K562 (cell line): Measurements from ENCODE around the gene MYMX. TPM values are rescaled to one million over a fixed set of nuclear protein-coding genes. Genes with fewer than 3 reads are reported as not detected.
A peak's percentile ranks its signal among the peaks of the same experiment; 100 is the strongest.

ENCODE experiments used
- ATAC-seq: fragments of 200-7000 bp; cut with Tn5 transposase; 3 replicates; pipeline ENCODE4 v1.9.1; 2020; ENCODE audit warnings: moderate library complexity
- BruUV-seq: library from RNA; stranded (reverse); fragments of 400-500 nt; replicated peaks from 2 replicates; lab custom pipeline; 2021; lab: Mats Ljungman, UMichigan
- CTCF ChIA-PET: fragments of 300-600 bp; formaldehyde crosslinking; extraction: SDS; loops from one replicate; lab custom pipeline; 2021; ENCODE audit warnings: low intra/inter-chr PET ratio; lab: Yijun Ruan, JAX
- POLR2A ChIA-PET: fragments of 300-600, 350-650 bp; sonication (Branson Sonifier 250); formaldehyde crosslinking; extraction: SDS; loops from one replicate; lab custom pipeline; 2021; ENCODE audit warnings: antibody characterized with exemption, inconsistent platforms; lab: Yijun Ruan, JAX
- DNase-seq, 4 experiments: peaks; one replicate each; pipeline versions ENCODE4 v3.0.0 to v3.0.0-alpha.2; 2011 to 2018; ENCODE audit warnings: low spot score in 3 of 4, mixed read lengths in 3 of 4; ENCODE audit errors: extremely low read depth in 1 of 4
- FAIRE-seq: peaks from 2 replicates; lab custom pipeline; 2011; peaks lifted over from hg19 to GRCh38; lab: Jason Lieb, UNC
- H2AFZ ChIP-seq: 2 replicates; pipeline ENCODE4 v1.6.0; 2011; ENCODE audit warnings: low read depth, low read length, control low read depth, inconsistent platforms
- H3K27ac ChIP-seq: fragments of 200-600 bp; 3 replicates; pipeline ENCODE4 v1.8.0; 2011; ENCODE audit warnings: low read depth, mild to moderate bottlenecking, control low read depth, inconsistent platforms, low read length, moderate library complexity, mixed read lengths; ENCODE audit errors: extremely low read depth
- H3K27me3 ChIP-seq, 2 experiments: fragments of 300-600 bp in 1 of 2; 2 replicates in 1 of 2; 3 replicates in 1 of 2; pipeline versions ENCODE4 v1.6.0 to v1.8.0; 2011; ENCODE audit warnings: inconsistent platforms in 2 of 2, low read length in 2 of 2, mild to moderate bottlenecking in 1 of 2, mixed read lengths in 1 of 2, moderate library complexity in 1 of 2; ENCODE audit not compliant: control insufficient read depth in 2 of 2, insufficient read depth in 2 of 2
- H3K36me3 ChIP-seq: fragments of 300-600 bp; 3 replicates; pipeline ENCODE4 v1.8.0; 2011; ENCODE audit warnings: mild to moderate bottlenecking, low read length, inconsistent platforms; ENCODE audit not compliant: control insufficient read depth, insufficient read depth
- H3K4me1 ChIP-seq, 2 experiments: fragments of 200-600 bp in 1 of 2; replicated peaks in 1 of 2; 2 replicates in 1 of 2; 3 replicates in 1 of 2; pipeline versions ENCODE4 v1.5.1 to v1.8.0; 2011; ENCODE audit warnings: inconsistent platforms in 2 of 2, low read length in 2 of 2, mild to moderate bottlenecking in 1 of 2, mixed read lengths in 1 of 2, moderate library complexity in 1 of 2; ENCODE audit not compliant: control insufficient read depth in 2 of 2, insufficient read depth in 2 of 2
- H3K4me2 ChIP-seq: 2 replicates; pipeline ENCODE4 v1.6.1; 2011; ENCODE audit warnings: low read length, control low read depth, inconsistent platforms, mixed read lengths; ENCODE audit not compliant: insufficient read depth
- H3K4me3 ChIP-seq: fragments of 200-600 bp; sonication (generic), shearing (Covaris generic); 2 replicates; pipeline ENCODE4 v1.5.1; 2016; ENCODE audit warnings: control low read depth, inconsistent platforms
- H3K79me2 ChIP-seq: fragments of 200-600 bp; 3 replicates; pipeline ENCODE4 v1.8.0; 2011; ENCODE audit warnings: low read length, inconsistent platforms; ENCODE audit not compliant: control insufficient read depth, insufficient read depth
- H3K9ac ChIP-seq, 2 experiments: 2 replicates each; pipeline versions ENCODE4 v1.6.0 to v1.6.1; 2011; ENCODE audit warnings: low read depth in 2 of 2, low read length in 2 of 2, control low read depth in 1 of 2, inconsistent platforms in 1 of 2, mild to moderate bottlenecking in 1 of 2, mixed read lengths in 1 of 2; ENCODE audit not compliant: insufficient read depth in 1 of 2
- H3K9me1 ChIP-seq: one replicate; pipeline ENCODE4 v1.6.0; 2011; ENCODE audit warnings: inconsistent platforms, mild to moderate bottlenecking, low read length, moderate library complexity; ENCODE audit not compliant: control insufficient read depth, insufficient read depth
- H3K9me3 ChIP-seq: replicated peaks from 2 replicates; pipeline ENCODE4 v1.5.1; 2011; ENCODE audit warnings: low read depth, low read length, inconsistent platforms; ENCODE audit not compliant: control insufficient read depth, insufficient read depth
- H4K20me1 ChIP-seq: replicated peaks from 2 replicates; pipeline ENCODE4 v1.6.1; 2011; ENCODE audit warnings: low read length, inconsistent platforms, mixed read lengths; ENCODE audit not compliant: control insufficient read depth, insufficient read depth
- KHSRP ChIP-seq: fragments of 450-650 bp; IDR thresholded peaks from 2 replicates; pipeline ENCODE4 v1.6.1; 2017
- SAFB2 ChIP-seq: fragments of 200-400 bp; formaldehyde crosslinking; IDR thresholded peaks from 2 replicates; pipeline ENCODE4 v1.6.1; 2018; ENCODE audit warnings: borderline replicate concordance, low read length, low read depth, moderate library complexity; ENCODE audit not compliant: severe bottlenecking
- SP1 ChIP-seq: sonication (generic); formaldehyde crosslinking; IDR thresholded peaks from 2 replicates; pipeline ENCODE4 v1.8.1; 2022; ENCODE audit warnings: mild to moderate bottlenecking, missing genetic modification reagents
- ZBED1 ChIP-seq: IDR thresholded peaks from 2 replicates; pipeline ENCODE4 v1.6.1; 2014
- WGBS: fragments of 100-300 bp; shearing (Covaris generic); methylation state at CpG from one replicate; pipeline ENCODE4 v1.1.6; 2016; ENCODE audit warnings: low coverage, mixed read lengths; ENCODE audit not compliant: insufficient coverage; ENCODE audit errors: missing lambda C conversion rate; 5-methylcytosine and 5-hydroxymethylcytosine counted together
- in situ Hi-C: fragments of 300-500 bp; cut with MboI; formaldehyde crosslinking; loops from 4 replicates; pipeline ENCODE4 v1.15.0; 2018; ENCODE audit warnings: inconsistent platforms, mixed read lengths
- intact Hi-C: fragments of 100-400 bp; cut with micrococcal nuclease; formaldehyde crosslinking; loops from 2 replicates; pipeline ENCODE4 v1.14.2; 2022
- polyA plus RNA-seq, 8 experiments: library from polyadenylated mRNA; depleted of rRNA in 4 of 8; stranded (reverse) in 5 of 8; unstranded in 3 of 8; fragments of >200 nt; fragmentation: Nextera tagmentation in 2 of 8; fragmentation: Illumina TruSeq in 1 of 8; extraction: Ambion mirVana in 2 of 8; extraction: Trizol in 1 of 8; gene quantifications; 2 replicates each; pipeline versions ENCODE4 v1.2.1 to v1.2.3, GENCODE V29; 2011 to 2014; ENCODE audit warnings: inconsistent platforms in 1 of 8, missing spikeins in 1 of 8
- total RNA-seq, 7 experiments: library from RNA; depleted of rRNA in 6 of 7; stranded (reverse); fragments of >200 nt in 6 of 7; fragmentation: Illumina TruSeq in 2 of 7; extraction: Trizol in 2 of 7; gene quantifications; 2 replicates each; pipeline versions ENCODE4 v1.2.1 to v1.2.3, GENCODE V29; 2011 to 2021; ENCODE audit warnings: low replicate concordance in 1 of 7
- TF ChIP-seq, protein P1 (sequence below): fragments of 250-450 bp; sonication (Bioruptor Pico); IDR thresholded peaks from 2 replicates; pipeline ENCODE4 v1.4.0; 2020; ENCODE audit warnings: mild to moderate bottlenecking, moderate library complexity, borderline replicate concordance
- TF ChIP-seq, protein P2 (sequence below), 3 experiments: IDR thresholded peaks in 2 of 3; conservative IDR thresholded peaks in 1 of 3; 2 replicates each; pipeline ENCODE4 v1.5.1; 2011 to 2012; ENCODE audit warnings: low read length in 3 of 3, mild to moderate bottlenecking in 3 of 3, control low read depth in 2 of 3, improper control_type of control experiment in 1 of 3, inconsistent platforms in 1 of 3, low read depth in 1 of 3, mixed read lengths in 1 of 3, moderate library complexity in 1 of 3; ENCODE audit not compliant: insufficient read depth in 2 of 3

The MYMX gene
- total and polyA plus RNA-seq, 9 of the 15 experiments (the other 6 are each of a cell fraction or from before 2014, with no cell fraction given) = 0.12 TPM; not detected in 8

DNA sequence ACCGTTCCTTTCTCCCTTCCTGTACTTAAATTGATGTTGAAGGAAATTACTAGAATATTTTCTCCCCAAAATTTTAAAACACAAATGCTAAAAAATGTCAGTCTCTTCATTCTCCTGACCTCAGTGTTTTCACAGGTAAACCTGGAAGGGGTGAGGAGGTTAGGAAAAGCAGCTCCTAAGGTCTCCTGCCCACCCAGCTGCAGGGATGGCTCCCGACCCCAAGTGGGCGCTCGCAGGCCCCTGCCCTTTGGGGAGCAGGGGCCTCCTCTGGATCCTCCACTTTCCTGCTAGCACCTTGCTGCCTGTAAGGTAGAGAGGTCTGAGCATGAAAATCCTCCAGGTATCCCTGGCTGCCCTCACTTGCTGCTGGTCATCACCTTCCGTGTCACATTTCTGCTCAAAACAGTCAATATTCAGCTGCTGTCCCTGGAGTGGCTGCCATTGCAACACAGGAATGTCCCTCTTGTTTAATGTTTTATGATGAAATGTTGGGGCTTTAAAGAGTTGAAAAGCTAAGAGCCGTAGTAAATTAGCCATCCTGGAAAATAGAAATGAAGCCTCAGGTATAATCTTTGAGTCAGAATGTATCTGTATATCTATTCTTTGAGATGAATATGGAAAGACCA is 19.3 kb downstream of the MYMX start:
- in situ Hi-C loops (loop anchor here (5.0 kb wide), 1 partner anchor 64 kb away; no protein-coding TSS in a partner anchor), intact Hi-C loops (no loop called here)
- Histone ChIP-seq H3K9me3 (no peaks in the 10 kb centered on the region), H3K9me1 (no peaks in the 10 kb centered on the region), H3K36me3 (peaks cover 40% of the 10 kb centered on the region), H3K27me3 (no peaks in the 10 kb centered on the region), H3K4me1 (peaks cover 16 to 31% of the 10 kb centered on the region in 2 experiments; a peak in 4 of 5 replicates), H2AFZ (no peak overlapping the region), H3K79me2 (no peaks in the 10 kb centered on the region), H3K4me2 (no peak overlapping the region), H4K20me1 (no peaks in the 10 kb centered on the region), H3K9ac (peak overlapping the region in 1 of 2 experiments; percentile 15; a peak in 1 of 4 replicates), H3K4me3 (no peak overlapping the region), H3K27ac (no peak overlapping the region)
- WGBS = 81% methylated on average over 6 of the region's 6 CpGs
- no peak for ATAC-seq
- TF ChIP-seq KHSRP (no peak), SP1 (CRISPR knock-in tag) (no peak), SAFB2 (no peak), ZBED1 (no peak)
- TF ChIP-seq, protein P1, sequence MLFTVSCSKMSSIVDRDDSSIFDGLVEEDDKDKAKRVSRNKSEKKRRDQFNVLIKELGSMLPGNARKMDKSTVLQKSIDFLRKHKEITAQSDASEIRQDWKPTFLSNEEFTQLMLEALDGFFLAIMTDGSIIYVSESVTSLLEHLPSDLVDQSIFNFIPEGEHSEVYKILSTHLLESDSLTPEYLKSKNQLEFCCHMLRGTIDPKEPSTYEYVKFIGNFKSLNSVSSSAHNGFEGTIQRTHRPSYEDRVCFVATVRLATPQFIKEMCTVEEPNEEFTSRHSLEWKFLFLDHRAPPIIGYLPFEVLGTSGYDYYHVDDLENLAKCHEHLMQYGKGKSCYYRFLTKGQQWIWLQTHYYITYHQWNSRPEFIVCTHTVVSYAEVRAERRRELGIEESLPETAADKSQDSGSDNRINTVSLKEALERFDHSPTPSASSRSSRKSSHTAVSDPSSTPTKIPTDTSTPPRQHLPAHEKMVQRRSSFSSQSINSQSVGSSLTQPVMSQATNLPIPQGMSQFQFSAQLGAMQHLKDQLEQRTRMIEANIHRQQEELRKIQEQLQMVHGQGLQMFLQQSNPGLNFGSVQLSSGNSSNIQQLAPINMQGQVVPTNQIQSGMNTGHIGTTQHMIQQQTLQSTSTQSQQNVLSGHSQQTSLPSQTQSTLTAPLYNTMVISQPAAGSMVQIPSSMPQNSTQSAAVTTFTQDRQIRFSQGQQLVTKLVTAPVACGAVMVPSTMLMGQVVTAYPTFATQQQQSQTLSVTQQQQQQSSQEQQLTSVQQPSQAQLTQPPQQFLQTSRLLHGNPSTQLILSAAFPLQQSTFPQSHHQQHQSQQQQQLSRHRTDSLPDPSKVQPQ (CRISPR knock-in tag) = no peak
- TF ChIP-seq, protein P2, sequence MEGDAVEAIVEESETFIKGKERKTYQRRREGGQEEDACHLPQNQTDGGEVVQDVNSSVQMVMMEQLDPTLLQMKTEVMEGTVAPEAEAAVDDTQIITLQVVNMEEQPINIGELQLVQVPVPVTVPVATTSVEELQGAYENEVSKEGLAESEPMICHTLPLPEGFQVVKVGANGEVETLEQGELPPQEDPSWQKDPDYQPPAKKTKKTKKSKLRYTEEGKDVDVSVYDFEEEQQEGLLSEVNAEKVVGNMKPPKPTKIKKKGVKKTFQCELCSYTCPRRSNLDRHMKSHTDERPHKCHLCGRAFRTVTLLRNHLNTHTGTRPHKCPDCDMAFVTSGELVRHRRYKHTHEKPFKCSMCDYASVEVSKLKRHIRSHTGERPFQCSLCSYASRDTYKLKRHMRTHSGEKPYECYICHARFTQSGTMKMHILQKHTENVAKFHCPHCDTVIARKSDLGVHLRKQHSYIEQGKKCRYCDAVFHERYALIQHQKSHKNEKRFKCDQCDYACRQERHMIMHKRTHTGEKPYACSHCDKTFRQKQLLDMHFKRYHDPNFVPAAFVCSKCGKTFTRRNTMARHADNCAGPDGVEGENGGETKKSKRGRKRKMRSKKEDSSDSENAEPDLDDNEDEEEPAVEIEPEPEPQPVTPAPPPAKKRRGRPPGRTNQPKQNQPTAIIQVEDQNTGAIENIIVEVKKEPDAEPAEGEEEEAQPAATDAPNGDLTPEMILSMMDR (IDR thresholded peaks at IDR 0.05 in 2 of 3, conservative IDR thresholded peaks at IDR 0.05 in 1 of 3; ENCODE audit: insufficient read depth in 2 of 3, low read depth in 1 of 3, low read length in 3 of 3) = peak in 2 of 3 experiments; percentile 22 to 35; a peak in 1 of 6 replicates
- no peak for FAIRE-seq
- POLR2A ChIA-PET = interaction anchor here (0.6 to 6.0 kb wide), 6 partner anchors 11 to 1040 kb away, joined by 3 to 90 read pairs (median 4); partner anchors contain the start of genes HSP90AB1, SLC29A1 and SLC35B2
- BruUV-seq = TSS peak; percentile 4
- CTCF ChIA-PET = interaction anchor here (2.6 to 3.3 kb wide), 2 partner anchors 63 kb away, joined by 20 to 26 read pairs; no protein-coding TSS in a partner anchor
- no peak for DNase-seq
